ENCODE data around the gene KRT76.
"Not testable (repeated sequence)": the region's sequence is repeated elsewhere in the genome, so short reads cannot be mapped to it uniquely, and the experiment has no call there.

The KRT76 gene

DNA sequence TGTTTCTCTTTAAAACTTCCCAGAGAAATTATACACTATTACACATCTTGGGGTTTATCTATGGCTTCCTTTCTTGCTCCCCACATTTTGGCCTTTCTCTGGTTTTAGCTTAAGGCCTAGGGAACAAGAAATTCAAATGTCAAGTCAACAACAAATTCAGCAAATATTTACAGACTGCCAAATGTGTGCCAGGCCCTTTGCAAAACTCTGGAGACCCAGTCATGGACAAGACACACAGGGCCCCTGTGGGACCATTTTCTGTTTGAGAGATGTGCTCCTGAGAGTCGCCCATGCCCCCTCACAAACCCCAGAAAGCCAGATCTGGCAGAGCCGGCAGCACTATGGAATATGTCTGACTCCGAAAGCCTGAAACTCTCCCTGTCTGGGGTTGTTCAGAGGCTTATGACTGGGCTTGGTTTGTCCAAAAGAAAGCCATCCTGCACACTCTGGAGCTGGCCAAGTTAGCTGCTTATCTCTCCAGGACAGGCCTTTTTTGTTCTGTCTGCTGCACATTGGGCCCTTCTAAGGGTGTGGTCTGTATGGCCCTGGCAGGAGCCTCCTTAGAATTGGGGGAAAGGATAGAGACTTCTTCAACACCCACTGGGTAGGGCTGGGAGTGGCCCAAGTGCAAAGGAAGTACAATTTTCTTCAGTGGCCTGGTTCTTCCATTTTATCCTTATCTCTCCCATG, 19.8 kb upstream of the KRT76 start:
- Histone ChIP-seq H3K4me3 (ENCODE audit: low read length in 2 of 2) (no peak overlapping the region), H3K9me3 (replicated peaks in 1 of 2; ENCODE audit: control insufficient read depth in 2 of 2, insufficient read depth in 1 of 2, low read depth in 1 of 2, low read length in 2 of 2) (no peaks in the 10 kb centered on the region), H2BK12ac (ENCODE audit: low read length) (no peak overlapping the region), H3K36me3 (replicated peaks in 1 of 2; ENCODE audit: control insufficient read depth in 2 of 2, insufficient read depth in 2 of 2, low read length in 2 of 2) (no peaks in the 10 kb centered on the region), H3K4me1 (ENCODE audit: control insufficient read depth in 2 of 2, insufficient read depth in 1 of 2, low read depth in 1 of 2, low read length in 2 of 2) (peaks cover 0 to under 1% of the 10 kb centered on the region in 2 donors), H3K4ac (ENCODE audit: low read length) (no peak overlapping the region), H2BK15ac (ENCODE audit: low read length) (no peak overlapping the region), H3K23ac (ENCODE audit: low read depth, low read length, poor library complexity) (no peak overlapping the region), H4K8ac (ENCODE audit: low read depth, low read length) (no peak overlapping the region), H2BK5ac (ENCODE audit: low read length) (no peak overlapping the region), H3K79me1 (ENCODE audit: low read depth, low read length) (no peaks in the 10 kb centered on the region), H3K27ac (replicated peaks; ENCODE audit: low read length) (no peak overlapping the region), H3K14ac (ENCODE audit: low read length) (no peak overlapping the region), H2BK120ac (ENCODE audit: low read depth, low read length) (no peak overlapping the region), H3K27me3 (ENCODE audit: control insufficient read depth in 3 of 3, insufficient read depth in 3 of 3, low read depth in 1 of 3, low read length in 3 of 3) (no peaks in the 10 kb centered on the region), H3K9ac (ENCODE audit: low read depth, low read length, poor library complexity) (no peak overlapping the region), H3K4me2 (ENCODE audit: insufficient read depth, low read length, poor library complexity, severe bottlenecking) (no peak overlapping the region), H3K18ac (ENCODE audit: low read length) (no peak overlapping the region), H4K91ac (ENCODE audit: low read depth, low read length, poor library complexity) (no peak overlapping the region), H2AFZ (ENCODE audit: low read length) (no peak overlapping the region), H2AK5ac (ENCODE audit: low read depth, low read length) (no peak overlapping the region)
- no peak for DNase-seq (ENCODE audit: low spot score)
- WGBS, 2 donors (ENCODE audit: extremely low coverage in 2 of 2, insufficient read length in 2 of 2, insufficient replicate concordance in 1 of 2): no CpG with 5 or more reads among the region's 3 CpGs

DNA sequence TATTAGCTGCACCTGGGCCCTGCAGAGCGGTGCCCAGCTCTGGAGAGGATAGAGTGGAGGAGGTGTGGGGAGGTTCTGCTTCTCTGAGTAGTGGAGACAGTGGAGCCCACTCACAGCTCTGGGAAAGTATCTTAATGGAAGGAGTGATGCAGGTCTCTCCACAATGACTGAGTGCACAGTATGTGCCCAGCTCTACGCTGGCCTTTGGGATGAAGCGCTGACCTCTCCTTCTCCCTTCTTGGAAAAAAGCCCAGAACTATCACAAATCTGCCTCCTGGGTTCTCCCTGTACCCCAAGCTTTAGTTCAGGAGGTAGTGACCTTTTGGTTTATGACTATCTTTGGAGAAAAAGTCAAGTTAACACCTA, 19.3 kb upstream of the KRT76 start:
- no peak overlapping the region for H3K14ac ChIP-seq (ENCODE audit: low read length)
- H3K79me1 ChIP-seq (ENCODE audit: low read depth, low read length): no peaks in the 10 kb centered on the region
- no peak overlapping the region for H2BK5ac ChIP-seq (ENCODE audit: low read length)
- H3K4ac ChIP-seq (ENCODE audit: low read length): no peak overlapping the region
- H2AFZ ChIP-seq (ENCODE audit: low read length): no peak overlapping the region
- H3K36me3 ChIP-seq (replicated peaks in 1 of 2; ENCODE audit: control insufficient read depth in 2 of 2, insufficient read depth in 2 of 2, low read length in 2 of 2): no peaks in the 10 kb centered on the region
- H2AK5ac ChIP-seq (ENCODE audit: low read depth, low read length): no peak overlapping the region
- no peak overlapping the region for H2BK12ac ChIP-seq (ENCODE audit: low read length)
- no peak overlapping the region for H3K27ac ChIP-seq (replicated peaks; ENCODE audit: low read length)
- H2BK120ac ChIP-seq (ENCODE audit: low read depth, low read length): no peak overlapping the region
- no CpG with 5 or more reads among the region's 3 CpGs for WGBS, 2 donors (ENCODE audit: extremely low coverage in 2 of 2, insufficient read length in 2 of 2, insufficient replicate concordance in 1 of 2)
- no peak overlapping the region for H3K4me3 ChIP-seq (ENCODE audit: low read length in 2 of 2)
- no peak overlapping the region for H3K23ac ChIP-seq (ENCODE audit: low read depth, low read length, poor library complexity)
- H3K9me3 ChIP-seq (replicated peaks in 1 of 2; ENCODE audit: control insufficient read depth in 2 of 2, insufficient read depth in 1 of 2, low read depth in 1 of 2, low read length in 2 of 2): no peaks in the 10 kb centered on the region
- no peaks in the 10 kb centered on the region for H3K4me1 ChIP-seq (ENCODE audit: control insufficient read depth in 2 of 2, insufficient read depth in 1 of 2, low read depth in 1 of 2, low read length in 2 of 2)
- no peak overlapping the region for H4K8ac ChIP-seq (ENCODE audit: low read depth, low read length)
- H4K91ac ChIP-seq (ENCODE audit: low read depth, low read length, poor library complexity): no peak overlapping the region
- H3K18ac ChIP-seq (ENCODE audit: low read length): no peak overlapping the region
- no peak overlapping the region for H2BK15ac ChIP-seq (ENCODE audit: low read length)
- DNase-seq (ENCODE audit: low spot score): no peak
- no peak overlapping the region for H3K9ac ChIP-seq (ENCODE audit: low read depth, low read length, poor library complexity)
- H3K4me2 ChIP-seq (ENCODE audit: insufficient read depth, low read length, poor library complexity, severe bottlenecking): no peak overlapping the region
- H3K27me3 ChIP-seq (ENCODE audit: control insufficient read depth in 3 of 3, insufficient read depth in 3 of 3, low read depth in 1 of 3, low read length in 3 of 3): no peaks in the 10 kb centered on the region

DNA sequence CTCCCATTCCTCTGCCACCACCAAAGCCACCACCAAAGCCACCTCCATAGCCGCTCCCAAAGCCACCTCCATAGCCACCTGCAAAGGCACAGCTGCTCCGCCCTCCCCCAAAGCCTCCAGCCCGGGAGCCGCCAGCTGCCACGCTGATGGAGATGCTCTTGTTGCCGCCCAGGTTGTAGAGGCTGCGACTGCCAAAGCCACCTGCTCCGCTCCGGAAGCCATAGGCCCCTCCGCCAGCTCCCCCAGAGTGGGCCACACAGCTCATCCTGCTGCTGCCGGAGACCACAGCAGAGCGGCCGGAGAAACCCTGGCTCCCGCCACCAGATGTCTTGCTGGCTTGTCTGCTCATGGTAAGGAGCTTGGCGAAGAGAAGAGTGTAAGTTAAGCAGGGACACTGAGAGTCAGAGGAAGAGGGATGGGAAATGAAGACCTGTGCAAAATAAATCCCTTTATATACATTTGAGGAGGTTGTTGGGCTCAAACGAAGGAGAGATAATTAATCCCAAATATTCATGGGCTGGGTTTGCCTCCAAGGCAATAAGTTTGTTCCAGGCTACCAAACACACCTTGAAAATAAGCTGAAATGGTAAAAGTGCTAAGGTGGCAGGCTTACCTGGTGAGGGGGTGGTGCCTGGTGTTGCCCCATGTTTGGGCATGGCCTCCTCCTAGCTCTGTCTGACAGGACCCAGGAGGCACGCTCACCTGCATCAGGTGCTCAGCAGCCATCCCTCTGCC, 18.7 kb upstream of the KRT76 start, which contains the start of gene KRT3:
Gene KRT3, minus strand, starts transcription at position 424 of the 735 bp plus-strand sequence. Its CDS starts 75 bp downstream, at position 349.
- Histone ChIP-seq H3K18ac (ENCODE audit: low read length) (no peak within 1 kb of the TSS), H3K4ac (ENCODE audit: low read length) (no peak within 1 kb of the TSS), H2AFZ (ENCODE audit: low read length) (no peak within 1 kb of the TSS), H3K4me1 (ENCODE audit: control insufficient read depth in 2 of 2, insufficient read depth in 1 of 2, low read depth in 1 of 2, low read length in 2 of 2) (no peaks in the 10 kb centered on the region), H3K9me3 (replicated peaks in 1 of 2; ENCODE audit: control insufficient read depth in 2 of 2, insufficient read depth in 1 of 2, low read depth in 1 of 2, low read length in 2 of 2) (no peaks in the 10 kb centered on the region), H4K8ac (ENCODE audit: low read depth, low read length) (no peak within 1 kb of the TSS), H2BK5ac (ENCODE audit: low read length) (no peak within 1 kb of the TSS), H3K4me3 (ENCODE audit: low read length in 2 of 2) (no peak within 1 kb of the TSS), H2BK120ac (ENCODE audit: low read depth, low read length) (no peak within 1 kb of the TSS), H2BK12ac (ENCODE audit: low read length) (no peak within 1 kb of the TSS), H4K91ac (ENCODE audit: low read depth, low read length, poor library complexity) (no peak within 1 kb of the TSS), H3K23ac (ENCODE audit: low read depth, low read length, poor library complexity) (no peak within 1 kb of the TSS), H3K14ac (ENCODE audit: low read length) (no peak within 1 kb of the TSS), H3K4me2 (ENCODE audit: insufficient read depth, low read length, poor library complexity, severe bottlenecking) (no peak within 1 kb of the TSS), H3K79me1 (ENCODE audit: low read depth, low read length) (no peaks in the 10 kb centered on the region), H2BK15ac (ENCODE audit: low read length) (no peak within 1 kb of the TSS), H3K9ac (ENCODE audit: low read depth, low read length, poor library complexity) (no peak within 1 kb of the TSS), H3K27ac (replicated peaks; ENCODE audit: low read length) (no peak within 1 kb of the TSS), H3K36me3 (replicated peaks in 1 of 2; ENCODE audit: control insufficient read depth in 2 of 2, insufficient read depth in 2 of 2, low read length in 2 of 2) (no peaks in the 10 kb centered on the region), H2AK5ac (ENCODE audit: low read depth, low read length) (no peak within 1 kb of the TSS), H3K27me3 (ENCODE audit: control insufficient read depth in 3 of 3, insufficient read depth in 3 of 3, low read depth in 1 of 3, low read length in 3 of 3) (no peaks in the 10 kb centered on the region)
- DNase-seq (ENCODE audit: low spot score): no peak
- WGBS, 2 donors (ENCODE audit: extremely low coverage in 2 of 2, insufficient read length in 2 of 2, insufficient replicate concordance in 1 of 2): no CpG with 5 or more reads among the region's 17 CpGs

DNA sequence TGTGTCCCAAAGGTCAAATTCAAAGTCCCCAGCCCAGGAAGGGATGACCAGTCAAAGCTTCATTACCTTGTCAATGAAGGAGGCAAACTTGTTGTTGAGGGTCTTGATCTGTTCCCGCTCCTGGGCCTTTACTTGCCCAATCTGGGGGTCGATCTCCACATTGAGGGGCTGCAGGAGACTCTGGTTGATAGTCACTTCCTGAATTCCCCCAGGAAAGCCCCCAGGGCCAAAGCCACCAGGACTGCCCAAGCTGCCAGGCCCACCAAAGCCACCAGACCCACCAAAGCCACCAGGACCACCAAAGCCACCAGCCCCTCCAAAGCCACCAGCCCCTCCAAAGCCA, 18.2 kb upstream of the KRT76 start:
- H2BK12ac ChIP-seq (ENCODE audit: low read length): not testable (repeated sequence)

More for the DNA sequence above, 18.2 kb upstream of the KRT76 start:
- H3K27me3 ChIP-seq (ENCODE audit: control insufficient read depth in 3 of 3, insufficient read depth in 3 of 3, low read depth in 1 of 3, low read length in 3 of 3); H3K27ac ChIP-seq (replicated peaks; ENCODE audit: low read length); DNase-seq (ENCODE audit: low spot score); H3K4ac ChIP-seq (ENCODE audit: low read length); H2AK5ac ChIP-seq (ENCODE audit: low read depth, low read length); H3K36me3 ChIP-seq (replicated peaks in 1 of 2; ENCODE audit: control insufficient read depth in 2 of 2, insufficient read depth in 2 of 2, low read length in 2 of 2); H3K79me1 ChIP-seq (ENCODE audit: low read depth, low read length); H3K23ac ChIP-seq (ENCODE audit: low read depth, low read length, poor library complexity); H2AFZ ChIP-seq (ENCODE audit: low read length); H3K9me3 ChIP-seq (replicated peaks in 1 of 2; ENCODE audit: control insufficient read depth in 2 of 2, insufficient read depth in 1 of 2, low read depth in 1 of 2, low read length in 2 of 2); H3K4me2 ChIP-seq (ENCODE audit: insufficient read depth, low read length, poor library complexity, severe bottlenecking); H3K4me1 ChIP-seq (ENCODE audit: control insufficient read depth in 2 of 2, insufficient read depth in 1 of 2, low read depth in 1 of 2, low read length in 2 of 2); H2BK5ac ChIP-seq (ENCODE audit: low read length); H3K4me3 ChIP-seq (ENCODE audit: low read length in 2 of 2); H4K91ac ChIP-seq (ENCODE audit: low read depth, low read length, poor library complexity); H2BK120ac ChIP-seq (ENCODE audit: low read depth, low read length); H3K18ac ChIP-seq (ENCODE audit: low read length); H4K8ac ChIP-seq (ENCODE audit: low read depth, low read length); H2BK15ac ChIP-seq (ENCODE audit: low read length); H3K14ac ChIP-seq (ENCODE audit: low read length); H3K9ac ChIP-seq (ENCODE audit: low read depth, low read length, poor library complexity): not testable (repeated sequence)
- no CpG with 5 or more reads among the region's 2 CpGs for whole genome bisulfite sequencing, 2 donors (ENCODE audit: extremely low coverage in 2 of 2, insufficient read length in 2 of 2, insufficient replicate concordance in 1 of 2)

Measured in neuronal stem cell (in vitro differentiated cells).